Measurements from ENCODE around the gene NQO2. TPM values are rescaled to one million over a fixed set of nuclear protein-coding genes. Genes with fewer than 3 reads are reported as not detected.
A peak's percentile ranks its signal among the peaks of the same experiment; 100 is the strongest.
"Not testable (repeated sequence)": the region's sequence is repeated elsewhere in the genome, so short reads cannot be mapped to it uniquely, and the experiment has no call there.

Gene NQO2
- total and polyA plus RNA-seq, 2 of the 13 experiments (the other 11 are each of a cell fraction or from before 2014, with no cell fraction given), result 32.2 to 56.5 TPM

DNA sequence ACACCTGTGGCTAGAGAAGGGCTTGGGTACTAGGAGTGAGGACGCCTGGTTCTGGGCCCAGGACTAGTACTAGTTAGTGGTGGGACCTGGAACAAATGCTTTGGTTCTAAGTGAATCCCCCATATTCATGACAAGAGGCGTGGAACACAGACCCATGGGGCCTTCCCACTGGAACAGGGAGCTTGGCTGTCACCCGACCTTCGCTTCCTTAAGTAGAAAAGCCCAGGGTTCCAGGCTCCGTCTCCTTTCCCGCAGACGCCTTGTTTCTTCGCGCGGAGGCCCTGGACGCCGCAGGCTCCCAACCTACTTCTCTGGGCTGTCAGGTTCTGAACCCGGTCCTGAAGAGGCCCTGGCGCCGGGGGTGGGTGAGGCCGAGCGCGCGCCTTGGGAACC is 63.6 kb downstream of the NQO2 start:
- H3K27ac ChIP-seq (ENCODE audit: extremely low read length, insufficient read depth, low read length); CTCF ChIA-PET (ENCODE audit: low intra/inter-chr PET ratio, low total read pairs); in situ Hi-C loops (cut with HindIII; ENCODE audit: extremely low pct_ligation_motif_present, low pct_unique_long_range_greater_than_20kb); H3K27me3 ChIP-seq (ENCODE audit: control insufficient read depth in 1 of 2, insufficient read depth in 2 of 2, low read length in 2 of 2); BruUV-seq (replicated peaks); H2AFZ ChIP-seq (ENCODE audit: low read length); H4K20me1 ChIP-seq (ENCODE audit: insufficient read depth, low read length); ATAC-seq; FAIRE-seq; H3K9me3 ChIP-seq (ENCODE audit: low read length); DNase-seq (ENCODE audit: low spot score); H3K36me3 ChIP-seq (replicated peaks in 1 of 2; ENCODE audit: control insufficient read depth in 1 of 2, insufficient read depth in 2 of 2, low read length in 2 of 2): not testable (repeated sequence)
- Histone ChIP-seq H3K4me2 (ENCODE audit: low read depth, low read length) (peak overlapping the region; percentile 67), H3K9ac (ENCODE audit: insufficient read depth, low read depth, low read length) (peak overlapping the region; percentile 80), H3K4me1 (ENCODE audit: insufficient read depth, low read length) (peaks cover 29% of the 10 kb centered on the region), H3K79me2 (ENCODE audit: insufficient read depth, low read length) (peaks cover 17% of the 10 kb centered on the region), H3K4me3 (replicated peaks in 1 of 3; ENCODE audit: insufficient read depth in 1 of 3, low read depth in 2 of 3, low read length in 3 of 3) (peak overlapping the region; percentile 73 to 95 (median 93); a peak in 5 of 6 replicates)
- 0% methylated on average over 1 of the region's 19 CpGs for WGBS (ENCODE audit: low lambda C conversion rate)
- POLR2A ChIA-PET, result interaction anchor here (0.6 to 1.4 kb wide), 31 partner anchors 9 to 1072 kb away, joined by 3 to 34 read pairs (median 4); partner anchors contain the start of genes BPHL, ECI2, NQO2 and SERPINB1
- intact Hi-C loops (cut with micrococcal nuclease; ENCODE audit: unreplicated experiment), result loop anchor here (10.0 kb wide), 1 partner anchor 51 kb away; the partner anchor contains the start of gene BPHL

DNA sequence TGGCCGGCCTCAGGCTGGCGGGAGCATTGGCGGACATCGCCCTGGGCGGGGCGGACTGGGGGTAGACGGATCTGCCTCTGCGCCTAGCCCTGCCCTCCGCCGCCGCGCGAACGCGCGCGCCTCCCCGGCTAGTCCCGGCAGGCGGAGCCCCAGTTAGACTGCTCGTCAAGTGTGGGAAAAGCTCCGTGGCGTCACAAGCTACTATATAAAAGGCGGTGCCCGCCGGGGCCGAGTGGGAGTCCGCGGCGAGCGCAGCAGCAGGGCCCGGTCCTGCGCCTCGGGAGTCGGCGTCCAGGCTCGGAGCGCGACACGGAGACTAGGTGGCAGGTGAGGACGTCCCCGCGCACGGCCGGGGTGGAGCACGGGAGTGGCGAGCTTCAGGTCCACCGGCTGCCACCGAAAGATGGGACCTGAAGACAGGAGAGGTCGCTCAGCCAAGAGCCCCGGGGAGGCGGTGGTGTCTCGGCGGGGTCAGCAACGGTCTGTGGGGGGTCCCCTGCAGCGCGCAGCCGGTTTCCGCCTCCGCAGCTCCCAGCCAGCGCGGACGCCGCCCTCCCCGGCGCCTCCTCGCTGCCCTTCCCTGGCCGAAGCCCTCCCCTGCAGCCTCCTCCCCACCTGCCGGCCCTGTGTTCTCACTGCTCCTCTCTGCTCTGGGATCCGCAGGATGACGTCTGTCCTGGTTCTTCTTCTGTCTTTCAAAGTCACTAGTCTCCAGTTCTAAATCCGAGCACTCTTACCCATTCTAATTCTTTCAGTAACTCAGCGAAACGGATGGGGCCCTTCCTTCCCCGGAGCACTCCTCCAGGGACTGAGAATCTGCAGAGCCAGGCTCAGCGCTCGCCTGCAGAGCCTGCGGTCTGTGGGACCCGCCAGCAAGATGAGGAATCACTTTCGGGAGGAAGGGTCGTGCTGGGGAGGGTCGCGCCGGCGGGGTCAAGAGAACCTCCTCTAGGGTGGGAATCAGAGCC is 64.3 kb downstream of the NQO2 start:
- in situ Hi-C loops (cut with HindIII; ENCODE audit: extremely low pct_ligation_motif_present, low pct_unique_long_range_greater_than_20kb), result no loop called here
- ATAC-seq (peak; percentile 91), DNase-seq (ENCODE audit: low spot score) (peak; percentile 86), FAIRE-seq (peak; percentile 18)
- Histone ChIP-seq H2AFZ (ENCODE audit: low read length) (no peak overlapping the region), H3K27ac (ENCODE audit: extremely low read length, insufficient read depth, low read length) (peak overlapping the region; percentile 63), H3K9me3 (ENCODE audit: low read length) (no peaks in the 10 kb centered on the region), H4K20me1 (ENCODE audit: insufficient read depth, low read length) (peaks cover 3% of the 10 kb centered on the region; the same call in 1 of the 2 replicates), H3K79me2 (ENCODE audit: insufficient read depth, low read length) (peaks cover 18% of the 10 kb centered on the region), H3K4me3 (replicated peaks in 1 of 3; ENCODE audit: insufficient read depth in 1 of 3, low read depth in 2 of 3, low read length in 3 of 3) (peak overlapping the region; percentile 73 to 95 (median 93)), H3K9ac (ENCODE audit: insufficient read depth, low read depth, low read length) (peak overlapping the region; percentile 80), H3K36me3 (replicated peaks in 1 of 2; ENCODE audit: control insufficient read depth in 1 of 2, insufficient read depth in 2 of 2, low read length in 2 of 2) (no peaks in the 10 kb centered on the region), H3K27me3 (ENCODE audit: control insufficient read depth in 1 of 2, insufficient read depth in 2 of 2, low read length in 2 of 2) (peaks cover 0 to 6% of the 10 kb centered on the region in 2 experiments; a peak in 3 of 5 replicates), H3K4me2 (ENCODE audit: low read depth, low read length) (peak overlapping the region; percentile 96), H3K4me1 (ENCODE audit: insufficient read depth, low read length) (peaks cover 29% of the 10 kb centered on the region)
- ChIA-PET POLR2A (interaction anchor here (0.6 to 1.4 kb wide), 33 partner anchors 10 to 1072 kb away, joined by 3 to 34 read pairs (median 4); partner anchors contain the start of genes BPHL, ECI2, NQO2 and SERPINB1), CTCF (ENCODE audit: low intra/inter-chr PET ratio, low total read pairs) (no interaction called here)
- intact Hi-C loops (cut with micrococcal nuclease; ENCODE audit: unreplicated experiment), result loop anchor here (10.0 kb wide), 1 partner anchor 51 kb away; the partner anchor contains the start of gene BPHL
- WGBS (ENCODE audit: low lambda C conversion rate), result 2% methylated on average over 38 of the region's 85 CpGs
- TSS peak; percentile 35 for BruUV-seq (replicated peaks)
- TF ChIP-seq RXRA (CRISPR knock-in tag; IDR thresholded peaks at IDR 0.05) (peak; percentile 62), PHF8 (CRISPR knock-in tag; IDR thresholded peaks at IDR 0.05) (peak; percentile 85), IRX3 (CRISPR knock-in tag; IDR thresholded peaks at IDR 0.05; ENCODE audit: borderline replicate concordance, low read depth) (peak; percentile 55; the same call in 1 of the 2 replicates), HIVEP1 (CRISPR knock-in tag; IDR thresholded peaks at IDR 0.05) (peak; percentile 90), BRCA1 (CRISPR knock-in tag; IDR thresholded peaks at IDR 0.05) (peak; percentile 70; the same call in 1 of the 2 replicates), ZNF562 (CRISPR knock-in tag; IDR thresholded peaks at IDR 0.05; ENCODE audit: borderline replicate concordance) (no peak), MZF1 (CRISPR knock-in tag; IDR thresholded peaks at IDR 0.05; ENCODE audit: borderline replicate concordance) (no peak), ASH2L (IDR thresholded peaks at IDR 0.05; ENCODE audit: insufficient read length, low read depth, low read length) (peak; percentile 51)
- TF ChIP-seq, protein P1, sequence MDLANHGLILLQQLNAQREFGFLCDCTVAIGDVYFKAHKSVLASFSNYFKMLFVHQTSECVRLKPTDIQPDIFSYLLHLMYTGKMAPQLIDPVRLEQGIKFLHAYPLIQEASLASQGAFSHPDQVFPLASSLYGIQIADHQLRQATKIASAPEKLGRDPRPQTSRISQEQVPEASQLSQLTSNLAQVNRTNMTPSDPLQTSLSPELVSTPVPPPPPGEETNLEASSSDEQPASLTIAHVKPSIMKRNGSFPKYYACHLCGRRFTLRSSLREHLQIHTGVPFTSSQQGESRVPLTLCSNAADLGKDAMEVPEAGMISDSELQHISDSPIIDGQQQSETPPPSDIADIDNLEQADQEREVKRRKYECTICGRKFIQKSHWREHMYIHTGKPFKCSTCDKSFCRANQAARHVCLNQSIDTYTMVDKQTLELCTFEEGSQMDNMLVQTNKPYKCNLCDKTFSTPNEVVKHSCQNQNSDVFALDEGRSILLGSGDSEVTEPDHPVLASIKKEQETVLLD (CRISPR knock-in tag; IDR thresholded peaks at IDR 0.05; ENCODE audit: low read depth), result 0 out of 2 replicates have a peak, but pooled peaks have one; percentile 62
- TF ChIP-seq, protein P2, sequence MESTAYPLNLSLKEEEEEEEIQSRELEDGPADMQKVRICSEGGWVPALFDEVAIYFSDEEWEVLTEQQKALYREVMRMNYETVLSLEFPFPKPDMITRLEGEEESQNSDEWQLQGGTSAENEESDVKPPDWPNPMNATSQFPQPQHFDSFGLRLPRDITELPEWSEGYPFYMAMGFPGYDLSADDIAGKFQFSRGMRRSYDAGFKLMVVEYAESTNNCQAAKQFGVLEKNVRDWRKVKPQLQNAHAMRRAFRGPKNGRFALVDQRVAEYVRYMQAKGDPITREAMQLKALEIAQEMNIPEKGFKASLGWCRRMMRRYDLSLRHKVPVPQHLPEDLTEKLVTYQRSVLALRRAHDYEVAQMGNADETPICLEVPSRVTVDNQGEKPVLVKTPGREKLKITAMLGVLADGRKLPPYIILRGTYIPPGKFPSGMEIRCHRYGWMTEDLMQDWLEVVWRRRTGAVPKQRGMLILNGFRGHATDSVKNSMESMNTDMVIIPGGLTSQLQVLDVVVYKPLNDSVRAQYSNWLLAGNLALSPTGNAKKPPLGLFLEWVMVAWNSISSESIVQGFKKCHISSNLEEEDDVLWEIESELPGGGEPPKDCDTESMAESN (CRISPR knock-in tag; conservative IDR thresholded peaks at IDR 0.05), result peak; percentile 72
